Measurements from ENCODE around the gene CENPA.
"Not testable (repeated sequence)": the region's sequence is repeated elsewhere in the genome, so short reads cannot be mapped to it uniquely, and the experiment has no call there.

The CENPA gene

DNA sequence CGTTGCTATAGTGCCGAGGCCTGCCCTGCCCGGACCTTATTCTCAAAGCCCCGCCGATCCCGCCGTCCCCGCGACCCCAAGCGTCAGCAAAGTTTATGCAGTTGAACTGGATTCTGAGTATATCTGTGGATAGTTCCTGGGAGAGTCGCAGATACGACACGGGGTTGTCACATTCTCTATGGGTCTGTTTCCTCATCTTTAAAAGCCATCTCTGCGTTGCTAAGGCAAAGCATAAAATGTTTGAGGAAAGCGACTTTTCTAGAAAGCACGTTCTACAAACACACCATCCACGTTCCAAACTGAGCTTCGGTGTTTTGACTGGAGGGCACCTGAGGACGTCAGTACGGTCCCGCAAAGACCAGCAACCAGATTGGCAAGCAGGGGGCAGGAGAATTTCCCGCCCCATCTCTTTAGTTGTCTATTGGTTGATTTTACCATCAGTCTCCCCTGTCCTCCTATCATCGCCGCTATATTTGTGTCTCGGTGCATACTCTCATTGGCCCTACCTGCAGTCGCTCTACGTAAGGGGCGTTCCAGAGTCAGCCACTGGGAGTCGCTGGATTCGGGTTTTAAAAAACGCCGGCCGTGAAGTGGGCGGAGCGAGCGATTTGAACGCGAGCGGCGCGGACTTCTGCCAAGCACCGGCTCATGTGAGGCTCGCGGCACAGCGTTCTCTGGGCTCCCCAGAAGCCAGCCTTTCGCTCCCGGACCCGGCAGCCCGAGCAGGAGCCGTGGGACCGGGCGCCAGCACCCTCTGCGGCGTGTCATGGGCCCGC lies at the start of gene CENPA:
TSS of gene CENPA (plus strand) at position 626 of the 776 bp plus-strand sequence. CDS start at position 767, 141 bp downstream.
- DNase-seq, result peak; percentile 98

DNA sequence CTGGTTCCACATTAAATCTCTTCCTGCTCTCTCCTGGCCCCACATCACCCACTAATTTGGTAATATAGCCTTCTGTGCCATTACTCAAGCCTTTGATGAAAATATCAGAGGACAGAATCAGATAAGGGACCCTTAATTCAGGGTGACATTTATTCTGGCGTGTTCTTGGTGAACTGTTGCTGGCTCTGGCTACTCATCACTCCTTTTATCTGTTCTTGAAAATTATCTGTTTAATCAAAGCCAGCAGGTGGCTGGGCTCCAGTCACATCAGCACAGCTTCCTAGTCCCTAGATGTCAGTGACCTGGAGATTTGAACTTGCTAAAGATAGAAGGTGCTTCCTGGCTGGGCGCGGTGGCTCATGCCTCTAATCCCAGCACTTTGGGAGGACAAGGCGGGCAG lies 48.6 kb upstream of the CENPA start:
- no peak for DNase-seq

DNA sequence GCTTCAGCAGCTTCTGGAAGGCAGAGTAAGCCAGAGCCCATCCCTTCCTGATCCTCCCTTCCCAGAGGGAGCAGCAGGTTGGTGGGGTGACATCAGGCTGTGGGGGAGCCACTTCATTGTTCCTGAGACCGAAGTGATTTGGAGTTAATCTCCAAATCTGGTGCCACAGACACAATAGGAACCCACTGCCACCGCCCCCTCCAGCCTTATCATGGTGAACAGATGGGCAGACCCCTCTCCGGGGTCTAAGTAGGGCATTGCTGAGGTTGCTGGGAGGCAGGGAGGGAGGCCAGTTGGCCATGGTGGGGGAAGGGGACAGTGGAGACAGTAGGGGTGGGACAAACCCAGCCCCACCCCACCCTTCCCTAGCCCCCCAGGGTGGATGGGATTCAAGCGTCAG lies 47.4 kb upstream of the CENPA start:
- DNase-seq, result no peak

DNA sequence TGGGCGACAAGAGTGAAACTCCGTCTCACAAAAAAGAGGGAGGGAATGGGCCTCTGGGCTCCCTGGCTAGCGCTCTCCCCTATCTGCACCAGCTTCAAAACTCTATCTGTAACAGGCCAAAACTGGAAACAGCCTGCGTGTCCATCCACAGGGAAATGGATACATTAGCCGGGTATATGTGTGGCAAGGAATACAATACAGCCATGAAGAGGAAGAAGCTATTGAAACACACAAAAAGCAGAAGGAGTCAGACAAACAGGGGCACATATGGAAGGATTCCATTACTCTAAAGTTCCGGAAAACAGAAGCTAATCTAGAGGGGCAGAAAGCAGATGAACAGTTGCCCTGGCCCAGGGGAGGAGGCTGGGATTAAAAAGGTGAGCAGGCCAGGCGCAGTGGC lies 46.3 kb upstream of the CENPA start:
- no peak for DNase-seq

DNA sequence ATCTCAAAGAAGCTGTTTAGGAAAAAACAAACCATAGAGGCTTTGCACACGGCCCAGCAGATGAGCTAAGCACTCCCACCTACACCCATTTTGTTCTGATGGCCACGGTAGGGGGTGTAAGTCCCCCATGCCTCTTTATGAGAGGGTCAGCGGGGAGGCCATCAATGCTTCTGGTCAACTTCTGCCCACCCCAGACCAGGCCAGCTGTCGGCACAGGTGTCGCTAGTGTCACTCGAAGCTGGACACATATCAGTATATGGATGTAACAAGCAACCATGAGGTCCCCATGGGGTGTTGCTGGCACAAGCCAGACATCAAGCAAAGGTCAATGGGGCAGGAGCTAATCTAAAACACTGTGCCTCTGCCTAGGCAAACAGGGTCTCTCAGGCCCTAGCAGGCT lies 45.5 kb upstream of the CENPA start:
- no peak for DNase-seq

DNA sequence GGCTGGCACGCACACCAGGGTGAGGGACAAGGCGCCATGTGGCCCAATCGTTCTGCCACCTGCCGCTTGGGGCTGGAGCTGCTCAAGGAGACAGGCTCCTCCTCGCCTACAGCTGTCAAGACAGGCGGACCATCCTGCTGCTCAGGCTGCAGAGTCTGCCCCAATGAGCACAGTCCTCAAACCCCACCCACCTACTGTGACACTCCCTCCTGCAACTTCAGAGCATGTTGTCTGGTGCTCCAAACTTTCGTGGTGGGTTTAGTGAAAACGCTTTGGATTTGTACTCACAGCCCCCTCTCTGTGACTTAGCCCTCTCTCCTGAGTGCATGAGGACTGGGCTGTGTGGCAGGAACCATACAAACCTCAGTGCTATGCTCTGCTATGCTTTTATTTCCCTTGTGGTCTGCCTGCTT lies 45.0 kb upstream of the CENPA start:
- no peak for DNase-seq

DNA sequence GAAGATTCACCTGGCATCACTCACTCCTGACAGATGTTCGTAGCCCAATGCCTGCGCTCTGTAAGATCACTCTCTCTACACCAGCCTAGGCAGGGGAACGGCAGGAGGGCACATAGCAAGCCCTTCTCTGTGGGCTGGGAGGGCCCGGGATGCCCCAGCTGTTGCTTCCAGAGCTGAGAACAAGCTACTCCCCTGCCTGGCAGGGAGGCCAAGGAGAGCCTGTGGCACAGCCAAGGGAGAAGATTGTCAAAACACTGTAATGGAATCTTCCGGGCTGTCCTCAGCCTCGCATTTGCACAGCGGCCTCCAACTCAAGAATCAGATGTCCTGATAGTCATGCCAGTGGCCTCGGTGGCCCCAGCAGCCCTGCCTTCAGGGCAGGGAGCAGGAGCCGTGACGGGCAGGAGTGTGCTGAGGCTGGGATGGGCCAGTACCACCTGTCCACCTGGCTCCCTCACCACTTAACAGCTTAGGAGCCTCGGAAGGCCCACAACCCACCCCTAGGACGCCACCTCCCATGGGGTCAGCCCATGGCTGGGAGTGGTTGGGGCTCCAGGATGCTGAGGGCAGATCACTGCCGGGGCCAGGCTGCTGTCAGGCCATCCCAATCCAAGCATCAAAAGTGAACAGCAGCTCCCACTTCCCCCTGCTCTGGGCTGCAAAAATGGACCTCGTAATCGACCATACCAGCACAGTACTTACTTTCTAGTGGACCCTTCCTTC lies 43.6 kb upstream of the CENPA start:
- DNase-seq, result no peak

DNA sequence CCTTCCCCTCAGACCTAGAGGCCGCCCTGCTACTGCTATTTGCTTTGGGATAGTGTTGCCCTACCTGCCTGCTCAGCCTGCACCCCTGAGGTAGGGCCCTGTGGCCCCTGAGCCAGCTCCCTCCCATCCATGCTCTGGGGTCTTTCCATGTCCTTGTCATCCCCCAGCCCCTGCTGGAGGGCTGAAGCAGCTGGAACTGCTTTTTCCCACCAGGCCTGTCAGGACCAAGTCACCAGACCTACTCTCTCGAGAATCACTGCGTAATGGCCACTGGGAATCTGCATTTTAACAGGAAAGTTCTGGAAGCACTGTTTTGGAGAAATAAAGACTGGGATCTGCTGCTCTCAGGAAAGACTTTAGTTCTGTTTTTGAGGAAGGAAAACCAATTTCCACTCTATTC lies 42.0 kb upstream of the CENPA start:
- no peak for DNase-seq

DNA sequence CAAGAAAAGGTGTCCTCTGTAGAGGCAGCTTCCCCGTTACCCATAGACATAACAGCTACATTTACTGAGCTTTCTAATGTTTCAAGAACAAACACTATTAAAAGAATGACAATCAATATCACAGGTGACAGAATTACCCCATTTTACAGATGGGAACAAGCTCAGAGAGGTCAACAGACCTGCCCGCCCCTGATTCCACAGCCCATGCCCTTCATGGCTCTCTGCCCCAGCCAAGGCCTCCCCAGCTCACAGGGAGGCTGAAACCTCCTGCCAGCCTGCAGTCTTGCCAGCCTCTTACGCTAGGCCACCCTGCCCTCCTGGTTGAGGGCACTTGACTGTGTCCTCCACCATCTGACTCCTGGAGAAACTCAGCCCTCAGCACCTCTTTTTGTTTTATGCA lies 40.9 kb upstream of the CENPA start:
- no peak for DNase-seq

DNA sequence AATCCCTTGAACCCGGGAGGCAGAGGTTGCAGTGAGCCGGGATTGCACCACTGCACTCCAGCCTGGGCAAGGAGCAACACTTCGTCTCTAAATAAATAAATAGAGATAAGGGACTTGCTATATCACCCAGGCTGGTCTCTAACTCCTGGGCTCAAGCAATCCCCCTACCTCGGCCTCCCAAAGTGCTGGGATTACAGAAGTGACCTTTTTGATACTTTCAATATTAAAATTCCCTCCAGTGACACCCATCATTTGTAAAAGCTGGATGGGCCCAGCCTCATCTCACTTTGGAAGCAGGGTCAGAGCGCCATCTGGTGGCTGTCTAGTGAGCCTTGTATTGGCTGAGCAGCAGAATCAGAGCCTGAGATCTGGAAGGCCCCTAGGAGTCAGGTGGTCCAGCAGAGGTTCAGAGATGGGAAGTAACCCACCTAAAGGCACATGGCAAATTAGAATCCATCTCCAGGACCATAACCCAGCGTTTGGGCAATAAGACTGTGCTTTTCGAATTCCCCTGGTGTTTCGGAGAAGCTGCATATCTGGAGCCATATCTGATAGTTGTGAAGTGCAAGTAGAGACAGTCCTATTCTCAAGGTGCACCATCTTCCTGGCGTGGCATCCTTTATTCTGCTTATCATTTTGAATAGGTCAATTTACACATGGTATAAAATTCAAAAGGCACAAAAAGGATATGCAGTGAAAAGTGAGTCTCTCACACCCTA lies 40.1 kb upstream of the CENPA start:
- peak; percentile 74 for DNase-seq

DNA sequence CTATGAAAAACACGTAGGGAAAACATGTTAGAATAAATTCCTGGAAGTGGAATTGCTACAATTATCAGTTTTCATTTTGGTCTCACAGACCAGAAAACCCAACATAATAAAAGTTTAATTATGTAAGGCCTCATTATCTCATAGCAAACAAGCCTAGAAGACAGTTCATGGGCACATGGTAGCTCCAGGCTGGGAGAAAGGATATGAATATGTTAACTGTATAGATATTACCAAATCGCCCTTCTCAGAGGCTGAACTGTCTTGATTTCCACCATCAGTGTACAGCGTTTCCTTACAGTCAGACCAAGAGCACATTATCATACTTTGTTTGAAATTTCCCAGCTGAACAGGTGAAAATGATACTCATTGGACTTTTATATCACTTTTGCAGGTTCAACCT lies 38.9 kb upstream of the CENPA start:
- no peak for DNase-seq

DNA sequence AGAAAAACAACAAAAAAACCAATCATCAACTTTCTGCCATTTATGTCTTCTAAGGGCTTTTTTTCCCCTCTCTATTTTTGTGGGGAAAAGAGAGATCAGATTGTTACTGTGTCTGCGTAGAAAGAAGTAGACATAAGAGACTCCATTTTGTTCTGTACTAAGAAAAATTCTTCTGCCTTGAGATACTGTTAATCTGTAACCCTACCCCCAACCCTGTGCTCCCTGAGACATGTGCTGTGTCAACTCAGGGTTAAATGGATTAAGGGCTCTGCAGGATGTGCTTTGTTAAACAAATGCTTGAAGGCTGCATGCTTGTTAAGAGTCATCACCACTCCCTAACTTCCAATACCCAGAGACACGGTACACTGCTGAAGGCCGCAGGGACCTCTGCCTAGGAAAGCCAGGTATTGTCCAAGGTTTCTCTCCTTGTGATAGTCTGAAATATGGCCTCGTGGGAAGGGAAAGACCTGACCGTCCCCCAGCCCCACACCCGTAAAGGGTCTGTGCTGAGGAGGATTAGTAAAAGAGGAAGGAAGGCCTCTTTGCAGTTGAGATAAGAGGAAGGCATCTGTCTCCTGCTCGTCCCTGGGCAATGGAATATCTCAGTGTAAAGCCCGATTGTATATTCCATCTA lies 36.0 kb upstream of the CENPA start:
- DNase-seq, result not testable (repeated sequence)

DNA sequence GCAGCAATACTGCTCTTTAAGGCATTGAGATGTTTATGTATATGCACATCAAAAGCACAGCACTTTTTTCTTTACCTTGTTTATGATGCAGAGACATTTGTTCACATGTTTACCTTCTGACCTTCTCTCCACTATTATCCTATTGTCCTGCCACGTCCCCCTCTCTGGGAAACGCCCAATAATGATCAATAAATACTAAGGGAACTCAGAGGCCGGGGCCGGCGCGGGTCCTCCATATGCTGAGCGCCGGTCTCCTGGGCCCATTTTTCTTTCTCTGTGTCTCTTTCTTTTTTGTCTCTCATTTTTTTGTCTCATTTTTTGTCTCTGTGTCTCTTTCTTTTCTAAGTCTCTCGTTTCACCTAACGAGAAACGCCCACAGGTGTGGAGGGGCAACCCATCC lies 35.4 kb upstream of the CENPA start:
- DNase-seq, result not testable (repeated sequence)

DNA sequence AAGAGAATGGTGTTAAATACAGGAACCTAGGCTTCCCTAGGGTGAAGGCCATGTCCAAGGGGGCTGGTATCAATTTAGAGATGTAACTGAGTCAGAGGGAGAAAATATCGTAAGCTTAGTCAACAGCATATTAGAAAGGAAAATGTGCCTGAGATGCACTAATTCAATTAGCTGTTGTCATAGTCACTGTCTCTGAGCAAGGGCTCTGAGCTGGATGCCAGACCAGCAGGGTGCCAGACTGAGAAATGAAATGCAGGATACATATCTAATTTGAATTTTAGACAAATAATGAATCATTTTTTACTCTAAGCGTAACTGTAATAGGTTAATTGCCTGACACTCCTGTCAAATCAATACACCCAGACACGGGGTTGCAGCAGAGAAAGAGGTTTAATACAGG lies 33.2 kb upstream of the CENPA start:
- no peak for DNase-seq

DNA sequence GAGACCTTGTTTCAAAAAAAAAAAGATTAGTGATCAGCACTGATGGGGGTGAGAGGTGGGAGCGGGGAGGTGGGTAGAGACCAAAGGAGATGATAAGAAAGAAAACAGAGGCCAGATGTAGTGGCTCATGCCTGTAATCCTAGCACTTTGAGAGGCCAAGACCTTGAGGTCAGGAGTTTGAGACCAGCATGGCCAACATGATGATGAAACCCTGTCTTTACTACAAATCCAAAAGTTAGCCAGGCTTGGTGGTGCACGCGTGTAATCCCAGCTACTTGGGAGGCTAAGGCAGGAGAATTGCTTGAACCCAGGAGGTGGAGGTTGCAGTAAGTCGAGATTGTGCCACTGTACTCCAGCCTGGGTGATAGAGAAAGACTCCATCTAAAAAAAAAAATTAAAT lies 31.3 kb upstream of the CENPA start:
- no peak for DNase-seq

DNA sequence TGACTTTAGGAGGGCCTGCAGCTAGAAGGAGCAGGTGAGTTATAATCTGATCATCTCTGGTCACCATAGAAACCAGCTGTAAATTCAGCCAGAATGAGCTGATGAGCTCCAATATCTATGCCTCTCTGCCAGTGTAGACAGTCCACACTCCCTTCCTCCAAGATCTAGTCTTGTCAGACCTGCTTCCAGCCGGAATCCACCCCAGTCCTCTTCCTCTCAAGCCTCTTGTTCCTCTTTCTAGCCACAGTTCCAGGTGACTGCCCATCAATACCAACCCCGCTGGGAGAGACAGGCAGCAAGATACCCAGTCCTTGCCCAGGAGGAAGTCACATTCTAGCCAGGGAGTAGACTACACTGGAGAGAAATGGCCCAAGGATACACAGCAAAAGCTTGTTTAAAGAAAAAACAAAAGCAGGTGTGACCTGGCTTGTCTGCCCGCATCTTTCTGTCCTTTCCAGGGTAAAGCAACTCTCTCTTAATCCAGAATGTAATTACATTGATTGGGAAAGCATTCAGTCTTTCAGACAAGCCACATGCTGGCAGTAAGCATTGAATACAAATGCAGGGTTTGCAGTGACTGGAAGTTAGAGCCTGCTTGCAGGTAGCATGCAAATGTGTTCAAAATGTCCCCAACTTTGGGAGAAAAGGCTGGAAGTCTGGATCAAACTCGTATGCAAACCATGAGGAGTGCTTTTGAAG lies 30.7 kb upstream of the CENPA start:
- DNase-seq, result no peak

DNA sequence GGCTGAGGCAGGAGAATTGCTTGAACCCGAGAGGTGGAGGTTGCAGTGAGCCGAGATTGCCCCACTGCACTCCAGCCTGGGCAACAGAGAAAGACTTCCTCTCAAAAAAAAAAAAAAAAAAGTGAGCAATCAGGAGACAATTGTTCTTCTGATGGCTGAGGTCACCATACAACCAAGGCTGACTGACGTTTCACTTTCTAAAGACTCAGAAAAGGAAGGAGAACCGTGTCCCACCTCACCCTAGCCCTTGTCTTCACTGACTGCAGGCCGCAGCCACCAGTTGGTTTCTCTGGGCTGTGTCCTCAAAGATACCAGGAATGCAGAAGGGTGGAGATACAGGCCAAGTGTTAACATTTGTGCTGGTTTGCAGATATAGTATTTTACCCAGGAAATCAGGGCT lies 29.5 kb upstream of the CENPA start:
- no peak for DNase-seq

DNA sequence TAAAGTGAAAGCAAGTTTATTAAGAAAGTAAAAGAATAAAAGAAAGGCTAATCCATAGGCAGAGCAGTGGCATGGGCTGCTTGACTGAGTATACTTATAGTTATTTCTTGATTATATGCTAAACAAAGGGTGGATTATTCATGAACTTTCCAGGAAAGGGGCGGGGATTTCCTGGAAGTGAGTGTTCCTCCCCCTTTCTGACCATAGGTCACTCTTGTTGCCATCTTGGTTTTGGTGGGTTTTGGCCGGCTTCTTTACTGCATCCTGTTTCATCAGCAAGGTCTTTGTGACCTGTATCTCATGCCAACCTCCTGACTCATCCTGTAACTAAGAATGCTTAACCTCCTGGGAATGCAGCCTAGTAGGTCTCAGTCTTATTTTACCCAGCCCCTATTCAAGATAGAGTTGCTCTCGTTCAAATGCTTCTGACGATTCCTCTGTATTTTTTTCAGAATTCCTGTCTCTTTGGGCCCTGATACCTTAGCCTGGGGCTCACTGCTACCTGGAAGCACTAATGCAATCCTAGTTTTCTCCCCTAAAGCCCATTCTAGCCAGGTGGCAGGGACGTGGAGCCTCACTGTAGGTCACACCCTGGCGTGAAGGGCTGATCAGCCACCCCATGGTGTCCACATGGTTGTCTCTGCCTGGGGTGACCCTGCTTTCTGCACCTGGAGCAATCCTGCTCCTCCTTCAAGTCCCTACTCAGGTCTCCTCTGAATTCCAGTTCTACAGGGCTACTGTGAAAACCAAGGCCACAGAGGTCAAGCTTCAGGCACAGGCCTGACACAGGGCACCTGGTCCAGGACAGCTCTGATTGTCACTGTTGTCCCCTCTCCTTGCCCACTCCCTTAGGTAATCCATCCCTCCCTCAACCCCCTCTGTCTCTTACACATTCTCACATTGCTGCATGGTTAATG lies 27.7 kb upstream of the CENPA start:
- DNase-seq, result no peak

DNA sequence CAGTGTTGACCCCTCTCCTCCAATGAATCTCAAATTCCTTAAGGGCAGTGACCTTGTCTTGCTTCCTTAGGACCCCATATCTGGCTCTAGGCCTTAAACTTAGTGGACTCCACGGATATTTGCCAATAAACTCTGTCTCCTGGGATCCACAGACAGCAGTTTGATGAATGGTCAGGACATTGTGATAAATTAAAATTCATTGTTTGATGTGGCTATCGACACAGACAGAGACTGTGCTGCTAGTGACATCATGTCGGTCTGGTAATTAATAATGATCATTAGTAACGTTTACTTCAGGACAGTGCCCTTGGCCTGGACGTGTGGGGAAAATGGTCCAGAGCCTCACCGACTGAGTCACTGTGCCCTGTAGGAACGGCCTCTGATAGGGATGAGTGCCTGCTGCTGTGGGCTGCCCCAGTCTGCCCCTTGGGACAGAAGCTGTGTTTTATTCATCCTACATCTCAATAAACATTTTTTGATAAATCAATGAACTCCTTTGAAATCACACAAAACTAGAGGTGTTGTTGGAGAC lies 27.0 kb upstream of the CENPA start:
- no peak for DNase-seq

DNA sequence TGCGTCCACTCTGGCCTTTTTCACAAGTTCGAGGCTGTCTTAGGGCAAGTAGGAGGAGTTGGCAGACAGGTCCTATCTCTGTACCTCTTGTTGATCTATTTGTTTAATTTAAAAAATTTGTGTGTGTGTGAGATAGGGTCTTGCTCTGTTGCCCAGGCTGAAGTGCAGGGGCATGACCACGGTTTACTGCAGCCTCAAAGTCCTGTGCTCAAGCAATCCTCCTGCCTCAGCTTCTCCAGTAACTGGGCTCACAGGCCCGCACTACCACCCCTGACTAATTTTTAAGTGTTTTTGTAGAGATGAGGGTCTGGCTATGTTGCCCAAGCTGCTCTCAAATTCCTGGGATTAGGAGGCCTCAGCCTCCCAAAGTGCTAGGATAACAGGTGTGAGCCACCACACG lies 26.0 kb upstream of the CENPA start:
- no peak for DNase-seq

DNA sequence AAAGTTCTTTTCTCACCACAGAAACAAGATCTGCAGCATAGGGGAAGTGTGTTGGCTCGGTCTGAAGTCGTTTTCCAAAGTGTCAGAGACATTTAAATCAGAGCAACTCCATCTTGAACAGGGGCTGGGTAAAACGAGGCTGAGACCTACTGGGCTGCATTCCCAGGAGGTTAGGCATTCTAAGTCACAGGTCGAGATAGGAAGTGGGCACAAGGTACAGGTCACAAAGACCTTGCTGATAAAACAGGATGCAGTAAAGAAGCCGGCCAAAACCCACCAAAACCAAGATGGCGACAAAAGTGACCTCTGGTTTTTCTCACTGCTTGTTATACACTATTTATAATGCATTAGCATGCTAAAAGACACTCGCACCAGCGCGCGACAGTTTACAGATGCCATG lies 24.9 kb upstream of the CENPA start:
- not testable (repeated sequence) for DNase-seq

Measured in CD4-positive, alpha-beta T cell treated with Interleukin-10 for 1 hour (primary cell).